IPS-20b (cell line): Measurements from ENCODE around the gene TM9SF4.

ENCODE experiments used
- H3K27ac ChIP-seq: one replicate; pipeline ENCODE4 v1.5.1; 2013; ENCODE audit warnings: low read length
- H3K27me3 ChIP-seq: 2 replicates; pipeline ENCODE4 v1.6.1; 2013; ENCODE audit warnings: mild to moderate bottlenecking, low read length, inconsistent platforms; ENCODE audit not compliant: insufficient read depth
- H3K36me3 ChIP-seq: 2 replicates; pipeline ENCODE4 v1.6.1; 2013; ENCODE audit warnings: low read depth, mild to moderate bottlenecking, inconsistent platforms, low read length, moderate library complexity; ENCODE audit not compliant: insufficient read depth
- H3K4me1 ChIP-seq: 2 replicates; pipeline ENCODE4 v1.6.1; 2013; ENCODE audit warnings: mild to moderate bottlenecking, control low read depth, inconsistent platforms, low read length, moderate library complexity; ENCODE audit not compliant: insufficient read depth
- H3K4me3 ChIP-seq: 2 replicates; pipeline ENCODE4 v1.5.1; 2013; ENCODE audit warnings: mild to moderate bottlenecking, low read length, inconsistent platforms
- H3K9ac ChIP-seq: 2 replicates; pipeline ENCODE4 v1.6.1; 2013; ENCODE audit warnings: low read depth, mild to moderate bottlenecking, inconsistent platforms, low read length, moderate library complexity
- H3K9me3 ChIP-seq: 2 replicates; pipeline ENCODE4 v1.6.1; 2013; ENCODE audit warnings: mild to moderate bottlenecking, low read depth, low read length, inconsistent platforms; ENCODE audit not compliant: insufficient read depth

The TM9SF4 gene

GRCh38 chr20:32149566-32150170 lies 40.2 kb downstream of the TM9SF4 start:
- Histone ChIP-seq H3K4me1 (no peaks in the 10 kb centered on the region), H3K36me3 (peaks cover 85% of the 10 kb centered on the region)

GRCh38 chr20:32150291-32150848 lies 40.9 kb downstream of the TM9SF4 start:
- Histone ChIP-seq H3K4me1 (no peaks in the 10 kb centered on the region), H3K9ac (no peak overlapping the region), H3K27me3 (no peaks in the 10 kb centered on the region), H3K27ac (no peak overlapping the region), H3K4me3 (no peak overlapping the region), H3K36me3 (peaks cover 80% of the 10 kb centered on the region), H3K9me3 (no peaks in the 10 kb centered on the region)

More at GRCh38 chr20:32149566-32150170, 40.2 kb downstream of the TM9SF4 start:
- Histone ChIP-seq H3K27me3 (no peaks in the 10 kb centered on the region), H3K4me3 (no peak overlapping the region), H3K9ac (no peak overlapping the region), H3K9me3 (no peaks in the 10 kb centered on the region), H3K27ac (no peak overlapping the region)

GRCh38 chr20:32152421-32153155 lies 43.1 kb downstream of the TM9SF4 start:
- Histone ChIP-seq H3K27me3 (no peaks in the 10 kb centered on the region), H3K27ac (no peak overlapping the region), H3K4me1 (no peaks in the 10 kb centered on the region), H3K9me3 (no peaks in the 10 kb centered on the region), H3K4me3 (no peak overlapping the region), H3K9ac (no peak overlapping the region), H3K36me3 (peaks cover 65% of the 10 kb centered on the region)

- no peaks in the 10 kb centered on the region for H3K27me3 ChIP-seq
- no peaks in the 10 kb centered on the region for H3K4me1 ChIP-seq
- no peak overlapping the region for H3K9ac ChIP-seq
- H3K36me3 ChIP-seq, result peaks cover 66% of the 10 kb centered on the region
- H3K27ac ChIP-seq, result no peak overlapping the region
- no peaks in the 10 kb centered on the region for H3K9me3 ChIP-seq
- no peak overlapping the region for H3K4me3 ChIP-seq
These were observed 43.7 kb downstream of the TM9SF4 start for GRCh38 chr20:32153156-32153665.

- Histone ChIP-seq H3K4me1 (no peaks in the 10 kb centered on the region), H3K9ac (no peak overlapping the region), H3K27ac (no peak overlapping the region), H3K36me3 (peaks cover 67% of the 10 kb centered on the region), H3K27me3 (no peaks in the 10 kb centered on the region), H3K4me3 (no peak overlapping the region), H3K9me3 (no peaks in the 10 kb centered on the region)
These were observed 44.3 kb downstream of the TM9SF4 start for GRCh38 chr20:32153771-32154170.

GRCh38 chr20:32155017-32155981 lies 45.8 kb downstream of the TM9SF4 start:
- H3K36me3 ChIP-seq, result peaks cover 67% of the 10 kb centered on the region
- H3K4me3 ChIP-seq, result no peak overlapping the region
- H3K9me3 ChIP-seq, result no peaks in the 10 kb centered on the region
- no peaks in the 10 kb centered on the region for H3K4me1 ChIP-seq
- no peak overlapping the region for H3K27ac ChIP-seq
- H3K9ac ChIP-seq, result no peak overlapping the region
- no peaks in the 10 kb centered on the region for H3K27me3 ChIP-seq

- no peaks in the 10 kb centered on the region for H3K27me3 ChIP-seq
- no peak overlapping the region for H3K9ac ChIP-seq
- H3K27ac ChIP-seq, result no peak overlapping the region
- peaks cover 70% of the 10 kb centered on the region for H3K36me3 ChIP-seq
- no peaks in the 10 kb centered on the region for H3K4me1 ChIP-seq
- H3K9me3 ChIP-seq, result no peaks in the 10 kb centered on the region
- no peak overlapping the region for H3K4me3 ChIP-seq
These were observed 48.1 kb downstream of the TM9SF4 start for GRCh38 chr20:32157611-32158010.

- H3K9ac ChIP-seq, result no peak overlapping the region
- H3K4me3 ChIP-seq, result no peak overlapping the region
- H3K27me3 ChIP-seq, result no peaks in the 10 kb centered on the region
- no peaks in the 10 kb centered on the region for H3K4me1 ChIP-seq
- H3K9me3 ChIP-seq, result no peaks in the 10 kb centered on the region
- H3K27ac ChIP-seq, result no peak overlapping the region
- H3K36me3 ChIP-seq, result peaks cover 68% of the 10 kb centered on the region
These were observed 48.8 kb downstream of the TM9SF4 start for GRCh38 chr20:32158351-32158750.

- Histone ChIP-seq H3K9me3 (no peaks in the 10 kb centered on the region), H3K27ac (no peak overlapping the region), H3K27me3 (no peaks in the 10 kb centered on the region), H3K36me3 (peaks cover 69% of the 10 kb centered on the region), H3K9ac (no peak overlapping the region), H3K4me1 (no peaks in the 10 kb centered on the region), H3K4me3 (no peak overlapping the region)
These were observed 49.6 kb downstream of the TM9SF4 start for GRCh38 chr20:32158943-32159660.

GRCh38 chr20:32159766-32160221 lies 50.3 kb downstream of the TM9SF4 start:
- no peaks in the 10 kb centered on the region for H3K27me3 ChIP-seq
- no peak overlapping the region for H3K4me3 ChIP-seq
- no peak overlapping the region for H3K9ac ChIP-seq
- peaks cover 71% of the 10 kb centered on the region for H3K36me3 ChIP-seq
- no peaks in the 10 kb centered on the region for H3K9me3 ChIP-seq
- no peak overlapping the region for H3K27ac ChIP-seq
- no peaks in the 10 kb centered on the region for H3K4me1 ChIP-seq

- Histone ChIP-seq H3K4me3 (no peak overlapping the region), H3K4me1 (no peaks in the 10 kb centered on the region), H3K27ac (no peak overlapping the region), H3K9ac (no peak overlapping the region), H3K9me3 (no peaks in the 10 kb centered on the region), H3K27me3 (no peaks in the 10 kb centered on the region), H3K36me3 (peaks cover 75% of the 10 kb centered on the region)
These were observed 50.8 kb downstream of the TM9SF4 start for GRCh38 chr20:32160341-32160740.
